ENCODE results near the gene CFAP44.

GRCh38 chr3:113404637-113405036 lies 36.7 kb downstream of the CFAP44 start:
- no peak for TF ChIP-seq POLR2AphosphoS5 (IDR thresholded peaks at IDR 0.05; ENCODE audit: low read depth, low read length)
- no peak for TF ChIP-seq TAF1 (IDR thresholded peaks at IDR 0.05; ENCODE audit: borderline replicate concordance, low read depth, low read length)

All from GM12892 (cell line).